Upper lobe of left lung (tissue), 4 donors: ENCODE results near the gene TASP1.
A peak's percentile ranks its signal among the peaks of the same experiment; 100 is the strongest.

ENCODE experiments used
- EP300 ChIP-seq, 4 donors: sonication (generic); formaldehyde crosslinking; IDR thresholded peaks; one replicate each; pipeline ENCODE4 v1.5.1; 2017; ENCODE audit warnings: antibody characterized with exemption in 4 of 4, control low read depth in 2 of 4
- POLR2A ChIP-seq, 4 donors: fragments of 450-650 bp; IDR thresholded peaks; one replicate each; pipeline ENCODE4 v1.5.1; 2016 to 2017; ENCODE audit warnings: antibody characterized with exemption in 4 of 4, mild to moderate bottlenecking in 2 of 4
- POLR2AphosphoS5 ChIP-seq, 2 donors: sonication (generic); formaldehyde crosslinking; IDR thresholded peaks; one replicate each; pipeline ENCODE4 v1.5.1; 2017; ENCODE audit warnings: antibody characterized with exemption in 2 of 2
- TF ChIP-seq, protein P1 (sequence below), 6 experiments: fragments of 450-650 bp in 4 of 6; fragments of 200-600 bp in 2 of 6; sonication (generic) in 2 of 6; IDR thresholded peaks; one replicate each; pipeline ENCODE4 v1.5.1; 2016 to 2019; ENCODE audit warnings: antibody characterized with exemption in 6 of 6

DNA sequence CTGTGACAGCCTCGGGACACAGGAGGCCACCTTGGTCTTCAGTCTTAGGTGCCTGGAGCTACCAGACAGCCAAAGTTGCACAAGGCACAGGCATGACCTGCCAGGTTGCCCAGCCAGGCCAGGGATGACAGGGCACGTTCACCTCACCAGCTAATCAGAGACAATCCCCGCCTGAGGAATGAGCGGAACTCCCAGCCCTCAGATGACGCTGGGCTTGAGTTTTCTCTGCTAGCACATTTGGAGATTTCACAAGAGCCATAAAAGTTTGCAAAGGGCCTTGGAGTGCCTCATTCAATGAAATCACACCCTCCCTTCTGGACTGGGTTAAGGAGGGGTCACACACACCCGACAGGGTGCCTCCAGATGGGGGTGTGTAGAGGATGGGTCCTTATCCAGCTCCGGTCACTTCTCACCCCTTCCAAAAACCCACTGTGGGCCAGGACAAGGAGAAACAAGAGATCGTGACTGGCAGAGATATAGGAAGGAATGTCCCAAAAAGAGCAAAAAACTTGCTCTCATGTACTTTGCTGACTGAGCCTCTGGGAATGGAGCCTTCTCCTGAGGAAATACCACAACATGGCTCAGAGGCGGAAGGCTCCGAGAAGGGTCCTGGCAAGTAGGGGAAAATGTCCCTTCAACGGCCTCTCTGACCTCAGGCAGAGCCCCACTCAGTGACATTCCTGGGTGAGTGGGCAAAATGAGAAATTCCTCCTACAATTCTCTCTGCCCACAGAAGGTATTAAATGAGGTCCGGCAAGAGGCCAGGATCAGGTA, 296.1 kb downstream of the TASP1 start:
- TF ChIP-seq, protein P1, sequence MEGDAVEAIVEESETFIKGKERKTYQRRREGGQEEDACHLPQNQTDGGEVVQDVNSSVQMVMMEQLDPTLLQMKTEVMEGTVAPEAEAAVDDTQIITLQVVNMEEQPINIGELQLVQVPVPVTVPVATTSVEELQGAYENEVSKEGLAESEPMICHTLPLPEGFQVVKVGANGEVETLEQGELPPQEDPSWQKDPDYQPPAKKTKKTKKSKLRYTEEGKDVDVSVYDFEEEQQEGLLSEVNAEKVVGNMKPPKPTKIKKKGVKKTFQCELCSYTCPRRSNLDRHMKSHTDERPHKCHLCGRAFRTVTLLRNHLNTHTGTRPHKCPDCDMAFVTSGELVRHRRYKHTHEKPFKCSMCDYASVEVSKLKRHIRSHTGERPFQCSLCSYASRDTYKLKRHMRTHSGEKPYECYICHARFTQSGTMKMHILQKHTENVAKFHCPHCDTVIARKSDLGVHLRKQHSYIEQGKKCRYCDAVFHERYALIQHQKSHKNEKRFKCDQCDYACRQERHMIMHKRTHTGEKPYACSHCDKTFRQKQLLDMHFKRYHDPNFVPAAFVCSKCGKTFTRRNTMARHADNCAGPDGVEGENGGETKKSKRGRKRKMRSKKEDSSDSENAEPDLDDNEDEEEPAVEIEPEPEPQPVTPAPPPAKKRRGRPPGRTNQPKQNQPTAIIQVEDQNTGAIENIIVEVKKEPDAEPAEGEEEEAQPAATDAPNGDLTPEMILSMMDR (IDR thresholded peaks at IDR 0.05) = no peak
- no peak for TF ChIP-seq POLR2A (IDR thresholded peaks at IDR 0.05)
- no peak for TF ChIP-seq EP300 (IDR thresholded peaks at IDR 0.05)
- TF ChIP-seq POLR2AphosphoS5 (IDR thresholded peaks at IDR 0.05) = peak; percentile 29 to 69
